MCF 10A (cell line): Measurements from ENCODE around the gene SLC16A3. TPM values are rescaled to one million over a fixed set of nuclear protein-coding genes. Genes with fewer than 3 reads are reported as not detected.

Source experiments
- BruUV-seq: library from RNA; stranded (reverse); fragments of 400-500 nt; replicated peaks from 2 replicates; lab custom pipeline; 2021; lab: Mats Ljungman, UMichigan
- CTCF ChIA-PET: fragments of 300-600 bp; sonication (Branson Sonifier 250); formaldehyde crosslinking; extraction: SDS; loops from one replicate; lab custom pipeline; 2021; ENCODE audit warnings: antibody characterized with exemption, inconsistent platforms; lab: Yijun Ruan, JAX
- POLR2A ChIA-PET: fragments of 300-600, 350-650 bp; sonication (Branson Sonifier 250); formaldehyde crosslinking; extraction: SDS; loops from one replicate; lab custom pipeline; 2020; ENCODE audit warnings: antibody characterized with exemption, inconsistent platforms; lab: Yijun Ruan, JAX
- DNase-seq: peaks from one replicate; pipeline ENCODE4 v3.0.0-alpha.2; 2018; ENCODE audit not compliant: unreplicated experiment
- H3K27ac Mint-ChIP-seq: one replicate; pipeline ENCODE4 v1.8.0; 2022; ENCODE audit warnings: mild to moderate bottlenecking, low read depth, mixed read lengths; ENCODE audit not compliant: unreplicated experiment
- H3K27me3 Mint-ChIP-seq: one replicate; pipeline ENCODE4 v1.8.0; 2022; ENCODE audit warnings: mixed read lengths; ENCODE audit not compliant: insufficient read depth, unreplicated experiment
- H3K36me3 Mint-ChIP-seq: one replicate; pipeline ENCODE4 v1.8.0; 2022; ENCODE audit warnings: mild to moderate bottlenecking, moderate library complexity, mixed read lengths; ENCODE audit not compliant: insufficient read depth, unreplicated experiment
- H3K4me1 Mint-ChIP-seq: one replicate; pipeline ENCODE4 v1.8.0; 2022; ENCODE audit warnings: mixed read lengths; ENCODE audit not compliant: insufficient read depth, unreplicated experiment
- H3K4me3 Mint-ChIP-seq: one replicate; pipeline ENCODE4 v1.8.0; 2022; ENCODE audit warnings: mild to moderate bottlenecking, moderate library complexity, mixed read lengths; ENCODE audit not compliant: unreplicated experiment
- H3K9me3 Mint-ChIP-seq: one replicate; pipeline ENCODE4 v1.8.0; 2022; ENCODE audit warnings: mixed read lengths; ENCODE audit not compliant: unreplicated experiment
- CTCF ChIP-seq: fragments of 200-600 bp; IDR thresholded peaks from one replicate; pipeline ENCODE4 v1.8.0; 2022; ENCODE audit warnings: antibody characterized with exemption, mild to moderate bottlenecking; ENCODE audit not compliant: unreplicated experiment
- intact Hi-C: fragments of 100-400 bp; cut with micrococcal nuclease; formaldehyde crosslinking; loops from 2 replicates; pipeline ENCODE4 v1.14.1; 2022
- total RNA-seq: library from RNA; stranded (reverse); gene quantifications from 2 replicates; pipeline ENCODE4 v1.2.3, GENCODE V29; 2022

The SLC16A3 gene
- total RNA-seq, 1 experiment from 2014 or later = 350 TPM

- ChIA-PET CTCF (no interaction called here), POLR2A (interaction anchor here (0.7 to 1.1 kb wide), 3 partner anchors 9 to 71 kb away, joined by 3 to 5 read pairs (median 3); no protein-coding TSS in a partner anchor)
- no peak for TF ChIP-seq CTCF
- intact Hi-C loops = no loop called here
- Mint-ChIP-seq H3K9me3 (no peaks in the 10 kb centered on the region), H3K4me1 (peaks cover 17% of the 10 kb centered on the region), H3K4me3 (no peak overlapping the region), H3K27ac (no peak overlapping the region), H3K36me3 (peaks cover 98% of the 10 kb centered on the region), H3K27me3 (no peaks in the 10 kb centered on the region)
- DNase-seq = no peak
- BruUV-seq = no TSS peak
These were observed 33.5 kb downstream of the SLC16A3 start for GRCh38 chr17:82262344-82262743.

DNA sequence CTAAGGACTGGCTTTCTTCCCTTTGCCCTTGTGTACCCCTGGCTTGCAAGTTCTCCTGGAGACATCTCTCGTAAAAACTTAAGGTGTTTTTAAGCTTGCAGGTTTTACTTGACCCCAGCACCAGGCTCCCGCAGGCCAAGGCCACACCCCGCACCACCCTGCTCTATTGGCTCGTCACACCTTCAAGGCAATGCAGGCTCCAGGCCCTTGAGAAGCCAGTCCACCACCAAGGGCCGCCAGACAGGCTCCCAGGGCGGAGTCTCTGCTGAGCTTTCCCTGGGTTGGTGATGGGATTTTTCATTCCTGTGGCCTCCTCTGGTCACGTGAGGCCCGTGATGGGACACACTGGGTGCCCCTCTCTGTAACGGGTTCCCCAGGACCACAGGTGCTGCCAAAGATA lies 34.8 kb downstream of the SLC16A3 start:
- DNase-seq = no peak
- no peak for TF ChIP-seq CTCF
- intact Hi-C loops = no loop called here
- Mint-ChIP-seq H3K27me3 (no peaks in the 10 kb centered on the region), H3K9me3 (no peaks in the 10 kb centered on the region), H3K36me3 (peaks cover 100% of the 10 kb centered on the region), H3K27ac (no peak overlapping the region), H3K4me1 (peaks cover 28% of the 10 kb centered on the region), H3K4me3 (no peak overlapping the region)
- POLR2A ChIA-PET = no interaction called here
- CTCF ChIA-PET = interaction anchor here (0.6 kb wide), 1 partner anchor 195 kb away, joined by 3 read pairs; no protein-coding TSS in a partner anchor
- BruUV-seq = no TSS peak

DNA sequence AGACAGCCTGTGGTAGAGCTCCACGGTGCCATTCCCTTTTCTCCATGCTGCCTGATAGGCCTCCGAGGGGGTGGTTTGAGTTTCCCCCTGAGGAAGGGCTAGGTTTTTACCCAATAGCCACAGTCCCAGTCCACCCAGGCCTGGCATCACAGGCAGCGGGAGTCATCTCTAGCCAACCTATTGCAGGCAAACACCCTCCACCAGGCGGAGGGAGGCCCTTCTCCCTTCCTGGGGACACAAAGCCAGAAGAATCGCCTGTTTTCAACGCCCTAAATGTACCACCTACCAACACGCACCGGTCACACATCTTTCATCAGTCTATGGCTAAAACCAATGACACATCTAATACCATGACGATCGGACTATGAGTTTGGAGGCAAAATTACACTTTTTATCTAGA lies 37.3 kb downstream of the SLC16A3 start:
- Mint-ChIP-seq H3K4me1 (peaks cover 33% of the 10 kb centered on the region), H3K27ac (no peak overlapping the region), H3K9me3 (no peaks in the 10 kb centered on the region), H3K4me3 (no peak overlapping the region), H3K36me3 (peaks cover 96% of the 10 kb centered on the region), H3K27me3 (no peaks in the 10 kb centered on the region)
- BruUV-seq = no TSS peak
- ChIA-PET POLR2A (interaction anchor here (1.0 kb wide), 1 partner anchor 12 kb away, joined by 4 read pairs; no protein-coding TSS in a partner anchor), CTCF (no interaction called here)
- no peak for TF ChIP-seq CTCF
- intact Hi-C loops = no loop called here
- no peak for DNase-seq

- Mint-ChIP-seq H3K4me3 (peak overlapping the region; percentile 64), H3K36me3 (peaks cover 96% of the 10 kb centered on the region), H3K27ac (peak overlapping the region; percentile 42), H3K4me1 (peaks cover 39% of the 10 kb centered on the region), H3K9me3 (no peaks in the 10 kb centered on the region), H3K27me3 (no peaks in the 10 kb centered on the region)
- TF ChIP-seq CTCF = no peak
- POLR2A ChIA-PET = interaction anchor here (0.6 to 3.0 kb wide), 6 partner anchors 16 to 75 kb away, joined by 3 to 23 read pairs (median 6); no protein-coding TSS in a partner anchor
- intact Hi-C loops = no loop called here
- CTCF ChIA-PET = interaction anchor here (0.7 kb wide), 2 partner anchors 443 to 566 kb away, joined by 3 to 4 read pairs; no protein-coding TSS in a partner anchor
- DNase-seq = peak; percentile 92
- no TSS peak for BruUV-seq
These were observed 38.9 kb downstream of the SLC16A3 start for GRCh38 chr17:82267575-82268379.
